ENCODE measurements around the gene ABCC8. TPM values are rescaled to one million over a fixed set of nuclear protein-coding genes. Genes with fewer than 3 reads are reported as not detected.

The ABCC8 gene
- total RNA-seq, 1 donor from 2014 or later = 0.83 TPM

DNA sequence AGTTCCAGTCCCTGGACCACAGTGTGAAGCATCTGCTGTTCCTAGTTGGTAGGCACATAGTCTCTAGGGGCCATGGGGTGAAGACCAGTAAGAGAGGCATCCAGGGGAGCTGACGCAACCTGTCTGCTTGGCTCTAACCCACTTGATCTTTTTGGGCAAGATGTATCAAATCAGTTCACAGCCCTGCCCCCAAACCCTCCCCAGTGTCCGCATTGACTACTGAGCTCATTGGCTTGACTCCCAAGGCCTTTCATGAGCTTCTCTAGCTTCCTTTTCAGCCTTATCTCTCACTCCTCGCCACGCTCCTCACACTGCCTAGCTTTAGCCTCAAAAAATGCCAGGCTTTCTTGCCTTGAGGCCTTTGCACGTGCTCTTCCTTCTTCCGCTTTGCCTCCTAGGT lies 29.7 kb upstream of the ABCC8 start:
- DNase-seq (ENCODE audit: low spot score) (no peak), ATAC-seq (no peak)

DNA sequence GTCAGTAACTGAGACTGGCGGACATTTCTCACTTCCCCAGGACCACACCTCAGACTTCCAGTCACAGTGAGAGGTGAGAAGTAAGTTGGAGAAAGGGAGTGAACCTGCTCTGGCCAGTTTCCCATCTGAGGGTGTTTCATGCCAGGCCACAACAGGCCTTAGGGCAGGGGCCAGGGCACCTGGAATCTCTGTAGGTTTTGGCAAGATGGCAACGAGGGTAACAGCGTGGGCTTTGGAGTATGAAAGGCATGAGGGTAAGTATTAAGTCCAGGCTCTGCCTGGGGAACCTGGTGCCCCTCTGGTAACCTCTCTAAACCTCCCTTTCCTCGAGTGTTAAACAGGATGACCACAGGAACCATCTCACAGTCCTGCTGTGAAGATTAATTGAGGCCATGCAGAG lies 28.5 kb upstream of the ABCC8 start:
- no peak for DNase-seq (ENCODE audit: low spot score)

GRCh38 chr11:17504330-17505107 lies 27.9 kb upstream of the ABCC8 start:
- ATAC-seq (peak; percentile 96), DNase-seq (ENCODE audit: low spot score) (peak; percentile 81)

More for the DNA sequence above, 28.5 kb upstream of the ABCC8 start:
- no peak for ATAC-seq

DNA sequence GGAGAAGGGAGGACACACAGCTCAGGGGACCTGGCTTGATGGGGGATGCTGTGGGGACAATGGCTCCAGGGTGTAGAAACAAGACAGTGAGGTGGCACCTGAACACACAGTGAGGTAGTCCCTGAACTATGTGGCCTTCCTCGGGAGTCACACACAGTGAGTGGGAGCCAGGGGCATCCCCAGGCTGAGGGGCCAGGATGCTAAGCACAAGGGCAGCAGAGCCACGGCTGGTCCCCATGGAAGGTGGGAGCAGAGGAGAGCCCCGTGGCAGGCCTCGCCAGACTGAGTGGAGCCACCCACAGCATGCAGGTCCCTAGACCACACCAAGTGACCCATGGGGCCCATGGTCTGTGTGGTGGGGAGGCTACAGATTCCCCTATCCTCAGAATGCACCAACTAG lies 26.0 kb upstream of the ABCC8 start:
- no peak for ATAC-seq
- DNase-seq (ENCODE audit: low spot score) = no peak

DNA sequence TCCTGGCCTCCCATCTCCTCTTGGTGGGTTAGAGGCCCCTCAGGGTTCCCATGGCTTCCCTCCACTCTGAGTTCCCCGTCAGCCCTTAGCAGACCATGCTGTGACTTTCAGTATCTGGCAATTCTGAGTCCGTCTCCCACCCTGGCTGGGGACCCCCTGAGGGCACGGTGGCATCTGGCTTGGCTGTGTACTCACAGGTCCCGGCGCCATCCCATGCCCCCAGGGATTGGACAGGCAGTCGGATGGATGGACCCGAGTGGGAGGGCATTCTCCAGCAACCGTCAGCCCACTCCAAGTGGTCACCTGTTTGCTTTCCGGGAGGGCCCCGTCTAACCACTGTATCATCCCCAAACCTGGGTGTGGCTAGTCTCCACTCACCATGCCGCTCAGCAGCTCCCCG lies 24.0 kb upstream of the ABCC8 start:
- no peak for DNase-seq (ENCODE audit: low spot score)
- ATAC-seq = no peak

GRCh38 chr11:17498475-17498874 lies 21.8 kb upstream of the ABCC8 start:
- ATAC-seq = peak; percentile 28
- no peak for DNase-seq (ENCODE audit: low spot score)

GRCh38 chr11:17498058-17498457 lies 21.4 kb upstream of the ABCC8 start:
- ATAC-seq (peak; percentile 77), DNase-seq (ENCODE audit: low spot score) (no peak)

- DNase-seq (ENCODE audit: low spot score) (no peak), ATAC-seq (no peak)
Observed at GRCh38 chr11:17496406-17496805, 19.8 kb upstream of the ABCC8 start.

- DNase-seq (ENCODE audit: low spot score) (no peak), ATAC-seq (no peak)
Observed at GRCh38 chr11:17494019-17494418, 17.4 kb upstream of the ABCC8 start.

DNA sequence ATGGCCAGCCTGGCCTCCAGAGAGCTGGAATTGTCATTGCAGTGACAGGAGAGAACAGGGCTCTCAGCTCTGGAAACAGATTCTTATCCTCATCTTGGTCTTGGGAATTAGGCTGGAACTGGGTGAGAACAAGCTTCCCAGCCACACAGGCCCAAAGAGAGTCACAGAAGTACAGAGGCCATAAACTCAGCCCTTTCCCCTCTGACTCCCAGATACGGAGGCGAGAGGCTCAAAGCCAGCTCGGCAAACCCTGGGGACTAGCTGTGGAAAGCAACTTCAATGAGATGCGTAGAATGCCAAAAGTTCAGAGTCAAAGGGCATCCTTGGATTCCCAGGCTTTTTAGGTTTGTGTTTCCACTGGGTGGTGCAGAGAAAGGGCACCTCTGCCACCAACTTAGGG lies 14.3 kb upstream of the ABCC8 start:
- ATAC-seq (no peak), DNase-seq (ENCODE audit: low spot score) (no peak)

DNA sequence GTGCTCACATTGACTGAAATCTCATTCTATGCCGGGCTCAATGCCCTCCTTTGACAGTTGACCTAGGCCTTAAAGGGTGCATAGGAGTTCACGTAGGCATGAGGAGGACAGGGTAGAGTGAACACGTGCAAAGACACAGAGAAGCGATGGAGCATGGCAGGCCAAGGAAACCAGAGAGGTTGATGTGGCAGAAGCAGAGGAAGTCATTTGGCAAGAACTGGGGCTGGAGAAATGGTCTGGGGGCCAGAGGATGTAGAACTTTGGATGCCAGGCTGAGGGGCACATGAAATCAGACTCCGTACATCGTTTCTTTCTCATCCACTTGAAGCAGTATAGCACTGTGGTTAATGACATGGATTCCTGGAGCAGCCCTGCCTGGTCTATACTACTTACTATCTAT lies 13.6 kb upstream of the ABCC8 start:
- no peak for ATAC-seq

GRCh38 chr11:17489751-17490150 lies 13.1 kb upstream of the ABCC8 start:
- ATAC-seq (no peak), DNase-seq (ENCODE audit: low spot score) (no peak)

More for the DNA sequence above, 13.6 kb upstream of the ABCC8 start:
- no peak for DNase-seq (ENCODE audit: low spot score)

DNA sequence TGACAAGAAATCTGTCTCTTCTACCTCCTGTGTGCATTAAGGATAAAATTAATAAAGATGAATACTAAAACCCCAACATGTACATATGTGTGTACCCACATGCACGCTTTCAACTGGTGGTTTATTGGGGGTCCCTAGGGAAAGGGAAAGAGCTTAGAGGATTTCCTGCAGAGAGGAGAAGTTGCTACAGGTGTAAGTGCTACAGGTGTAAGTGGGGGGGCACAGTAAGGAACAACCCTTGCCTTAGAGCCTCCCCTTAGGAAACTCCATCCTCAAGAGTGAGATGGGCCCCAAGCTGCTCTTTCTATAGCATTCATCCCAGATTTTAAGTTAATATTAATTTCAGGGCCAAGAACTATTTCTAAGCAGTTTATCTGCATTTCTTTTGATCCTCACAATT lies 11.9 kb upstream of the ABCC8 start:
- ATAC-seq (no peak), DNase-seq (ENCODE audit: low spot score) (no peak)

DNA sequence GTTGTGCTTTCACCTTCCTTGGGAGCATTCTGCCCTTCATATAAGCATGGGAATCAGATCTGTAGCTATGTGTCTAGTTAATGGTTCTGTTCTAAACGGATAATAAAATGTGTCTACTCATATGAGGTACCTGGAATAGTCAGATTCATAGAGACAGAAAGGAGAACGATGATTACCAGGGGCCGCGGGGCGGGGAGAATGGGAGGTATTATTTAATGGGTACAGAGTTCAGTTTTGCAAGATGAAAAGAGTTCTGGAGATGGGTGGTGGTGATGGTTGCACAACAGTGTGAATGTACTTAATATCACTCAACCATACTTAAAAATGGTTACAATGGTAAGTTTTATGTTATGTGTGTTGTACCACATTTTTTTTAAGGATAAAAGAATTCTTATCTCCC lies 10.0 kb upstream of the ABCC8 start:
- ATAC-seq (no peak), DNase-seq (ENCODE audit: low spot score) (no peak)

DNA sequence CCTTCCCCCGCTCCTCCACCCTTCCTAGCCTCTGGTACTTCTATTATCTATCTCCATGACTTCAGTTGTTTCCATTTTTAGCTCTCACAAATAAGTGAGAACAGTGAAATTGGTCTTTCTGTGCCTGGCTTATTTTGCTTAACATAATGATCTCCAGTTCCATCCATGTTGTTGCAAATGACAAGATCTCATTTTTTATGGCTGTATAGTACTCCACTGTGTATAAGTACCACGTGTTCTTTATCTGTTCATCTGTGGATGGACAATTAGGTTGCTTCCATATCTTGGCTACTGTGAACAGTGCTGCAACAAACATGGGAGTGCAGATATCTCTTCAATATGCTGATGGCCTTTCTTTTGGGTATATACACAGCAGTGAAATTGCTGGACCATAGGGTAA lies 6.9 kb upstream of the ABCC8 start:
- no peak for ATAC-seq
- no peak for DNase-seq (ENCODE audit: low spot score)

- no peak for DNase-seq (ENCODE audit: low spot score)
- peak; percentile 47 for ATAC-seq
Observed at GRCh38 chr11:17481905-17482304, 5.3 kb upstream of the ABCC8 start.

GRCh38 chr11:17479284-17480214 lies 2.9 kb upstream of the ABCC8 start:
- DNase-seq (ENCODE audit: low spot score) (no peak), ATAC-seq (peak; percentile 57)

GRCh38 chr11:17478070-17478469 lies 1.4 kb upstream of the ABCC8 start:
- ATAC-seq (no peak), DNase-seq (ENCODE audit: low spot score) (no peak)

GRCh38 chr11:17477361-17477760 lies 716 bp upstream of the ABCC8 start:
- ATAC-seq = no peak
- no peak for DNase-seq (ENCODE audit: low spot score)

DNA sequence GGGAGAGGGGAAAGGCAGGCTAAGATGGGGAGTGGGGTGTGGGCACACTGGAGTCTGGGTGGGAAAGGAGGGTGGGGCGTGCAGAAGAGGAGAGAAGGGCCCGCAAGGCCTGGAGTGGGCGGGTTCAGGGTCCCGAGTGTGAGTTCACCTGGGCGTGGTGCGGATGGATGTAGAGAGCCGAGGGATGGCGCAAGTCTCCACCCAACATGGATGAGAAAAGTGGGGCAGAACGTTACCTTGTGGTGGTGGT lies 364 bp upstream of the ABCC8 start:
- DNase-seq (ENCODE audit: low spot score) (no peak), ATAC-seq (no peak)

DNA sequence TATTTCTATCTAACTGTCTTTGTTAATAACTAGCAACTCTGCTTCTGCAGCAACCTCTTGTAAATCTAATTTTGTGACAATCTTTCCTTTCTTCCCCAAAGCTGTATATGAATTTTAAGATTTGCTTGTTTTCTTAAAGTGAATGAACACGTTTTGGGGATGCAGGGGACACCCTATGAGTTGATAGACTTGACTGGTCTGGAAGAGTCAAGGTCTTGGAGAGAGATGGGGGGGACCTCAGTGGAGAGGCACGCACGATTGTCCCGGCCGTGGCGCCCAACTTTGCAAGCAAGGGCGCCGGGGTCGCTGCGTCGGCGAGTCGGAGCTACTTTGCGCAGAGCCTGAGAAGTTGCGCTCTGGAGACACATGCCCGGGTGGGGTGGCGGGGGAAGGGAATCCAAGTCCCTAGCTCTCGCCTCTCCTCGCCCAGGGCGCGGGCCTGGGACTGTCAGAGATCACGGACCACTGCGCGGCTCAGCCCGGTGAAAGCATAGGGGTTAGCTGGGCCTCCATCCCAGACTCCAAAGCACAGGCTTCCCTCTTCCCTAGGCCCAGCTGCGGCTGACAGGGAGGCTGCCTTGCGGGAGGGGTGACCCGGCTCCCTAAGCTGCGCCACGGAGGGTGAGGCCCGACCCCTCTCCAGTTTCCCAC lies 854 bp downstream of the ABCC8 start:
- DNase-seq (ENCODE audit: low spot score) (no peak), ATAC-seq (no peak)
